OCI-LY3 (cell line): ENCODE results near the gene DNAJC7.

ENCODE experiments used
- CTCF ChIP-seq: fragments of 200-600, 300-600 bp; sonication (generic); IDR thresholded peaks from 2 replicates; pipeline ENCODE4 v1.5.1; 2014; ENCODE audit warnings: antibody characterized with exemption, low read length, low read depth
- EZH2phosphoT487 ChIP-seq: fragments of 200-600 bp; shearing (Covaris generic); IDR thresholded peaks from 2 replicates; pipeline ENCODE4 v1.6.1; 2018; ENCODE audit warnings: antibody characterized with exemption, mixed run types, low read depth

- TF ChIP-seq CTCF (no peak), EZH2phosphoT487 (no peak)
These were observed 58.3 kb downstream of the DNAJC7 start for GRCh38 chr17:41959030-41959335.
